SU-DHL-6 (cell line): ENCODE measurements around the gene INF2.

Experiments used
- EZH2phosphoT487 ChIP-seq: fragments of 200-600 bp; sonication (generic), shearing (Covaris generic); conservative IDR thresholded peaks from 2 replicates; pipeline ENCODE4 v1.6.1; 2018; ENCODE audit warnings: mild to moderate bottlenecking, antibody characterized with exemption, low read length, moderate library complexity, mixed read lengths
- TF ChIP-seq, protein P1 (sequence below): fragments of 200-600 bp; sonication (generic); IDR thresholded peaks from one replicate; pipeline ENCODE4 v1.5.1; 2017; ENCODE audit warnings: antibody characterized with exemption, mild to moderate bottlenecking, low read length, moderate library complexity; ENCODE audit not compliant: insufficient read depth, poor library complexity, severe bottlenecking

DNA sequence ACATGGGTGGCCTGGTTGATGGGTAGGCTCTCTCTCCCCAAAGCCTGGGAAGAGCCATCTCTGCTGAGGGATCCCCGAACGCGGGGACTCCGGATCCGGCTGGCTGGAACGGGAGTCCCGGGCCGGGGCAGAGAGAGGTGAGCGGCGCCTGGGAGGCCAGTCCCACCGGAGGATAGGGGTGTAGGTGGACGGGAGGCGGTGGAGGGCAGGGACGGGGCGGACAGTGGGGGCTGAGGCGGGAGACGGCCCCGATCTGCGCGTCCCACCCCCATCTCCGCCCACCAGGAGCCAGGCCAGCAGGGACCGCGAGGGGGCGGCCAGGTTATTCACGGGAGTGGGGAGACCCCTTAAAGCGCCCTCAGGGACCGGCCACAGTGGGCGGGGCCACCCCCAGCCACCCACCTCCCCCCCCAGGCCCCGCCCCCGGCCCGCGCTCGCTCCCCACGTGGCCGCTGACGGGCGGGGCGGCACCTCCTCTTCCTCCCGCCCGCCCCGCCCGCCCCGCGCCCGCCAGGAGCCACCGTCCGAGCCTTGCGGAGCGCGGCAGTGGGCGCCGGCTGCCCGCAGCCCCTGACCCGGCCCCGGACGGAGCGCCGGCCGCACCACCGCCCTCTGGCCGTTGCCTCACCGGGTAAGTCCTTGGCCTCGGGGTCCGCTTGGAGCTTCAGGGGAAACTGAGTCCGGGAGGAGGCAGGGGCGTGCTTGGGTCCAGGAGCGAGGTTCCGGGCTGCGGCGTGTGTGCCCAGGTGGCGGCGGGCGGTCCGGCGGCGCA, at the start of gene INF2:
- TF ChIP-seq, protein P1, sequence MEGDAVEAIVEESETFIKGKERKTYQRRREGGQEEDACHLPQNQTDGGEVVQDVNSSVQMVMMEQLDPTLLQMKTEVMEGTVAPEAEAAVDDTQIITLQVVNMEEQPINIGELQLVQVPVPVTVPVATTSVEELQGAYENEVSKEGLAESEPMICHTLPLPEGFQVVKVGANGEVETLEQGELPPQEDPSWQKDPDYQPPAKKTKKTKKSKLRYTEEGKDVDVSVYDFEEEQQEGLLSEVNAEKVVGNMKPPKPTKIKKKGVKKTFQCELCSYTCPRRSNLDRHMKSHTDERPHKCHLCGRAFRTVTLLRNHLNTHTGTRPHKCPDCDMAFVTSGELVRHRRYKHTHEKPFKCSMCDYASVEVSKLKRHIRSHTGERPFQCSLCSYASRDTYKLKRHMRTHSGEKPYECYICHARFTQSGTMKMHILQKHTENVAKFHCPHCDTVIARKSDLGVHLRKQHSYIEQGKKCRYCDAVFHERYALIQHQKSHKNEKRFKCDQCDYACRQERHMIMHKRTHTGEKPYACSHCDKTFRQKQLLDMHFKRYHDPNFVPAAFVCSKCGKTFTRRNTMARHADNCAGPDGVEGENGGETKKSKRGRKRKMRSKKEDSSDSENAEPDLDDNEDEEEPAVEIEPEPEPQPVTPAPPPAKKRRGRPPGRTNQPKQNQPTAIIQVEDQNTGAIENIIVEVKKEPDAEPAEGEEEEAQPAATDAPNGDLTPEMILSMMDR: no peak
- TF ChIP-seq EZH2phosphoT487: no peak
